SJSA1 (cell line): ENCODE measurements around the gene KCNJ9. TPM values are rescaled to one million over a fixed set of nuclear protein-coding genes. Genes with fewer than 3 reads are reported as not detected.

Experiments
- DNase-seq, 2 experiments: peaks; one replicate each; pipeline ENCODE4 v3.0.0-alpha.2; 2015 to 2020; ENCODE audit warnings: low spot score in 2 of 2, low read depth in 1 of 2
- H3K27ac ChIP-seq: fragments of 250-450 bp; sonication (Bioruptor Pico); 2 replicates; pipeline ENCODE4 v1.5.1; 2020; ENCODE audit warnings: mild to moderate bottlenecking, moderate library complexity
- H3K27me3 ChIP-seq: fragments of 250-450 bp; sonication (Bioruptor Pico); replicated peaks from 2 replicates; pipeline ENCODE4 v1.5.1; 2020; ENCODE audit warnings: mild to moderate bottlenecking, moderate library complexity
- H3K36me3 ChIP-seq: fragments of 250-450 bp; sonication (Bioruptor Pico); 2 replicates; pipeline ENCODE4 v1.5.1; 2020; ENCODE audit warnings: mild to moderate bottlenecking
- H3K4me1 ChIP-seq: fragments of 250-450 bp; sonication (Bioruptor Pico); replicated peaks from 2 replicates; pipeline ENCODE4 v1.6.1; 2021; ENCODE audit warnings: mild to moderate bottlenecking
- H3K4me3 ChIP-seq: fragments of 250-450 bp; sonication (Bioruptor Pico); 2 replicates; pipeline ENCODE4 v1.5.1; 2020; ENCODE audit warnings: mild to moderate bottlenecking
- H3K9me3 ChIP-seq: fragments of 250-450 bp; sonication (Bioruptor Pico); replicated peaks from 2 replicates; pipeline ENCODE4 v1.5.1; 2020; ENCODE audit warnings: mild to moderate bottlenecking
- total RNA-seq: library from RNA; depleted of rRNA; stranded (reverse); fragments of >200 nt; shearing (Covaris generic); gene quantifications from 2 replicates; pipeline ENCODE4 v1.2.3, GENCODE V29; 2014

The KCNJ9 gene
- total RNA-seq, 1 experiment from 2014 or later, result not detected

GRCh38 chr1:160086456-160086892 lies 5.1 kb downstream of the KCNJ9 start:
- no peak overlapping the region for H3K4me3 ChIP-seq
- no peaks in the 10 kb centered on the region; the same call in 1 of the 2 replicates for H3K9me3 ChIP-seq
- H3K36me3 ChIP-seq, result no peaks in the 10 kb centered on the region
- peaks cover 38% of the 10 kb centered on the region for H3K27me3 ChIP-seq
- H3K4me1 ChIP-seq, result peaks cover 6% of the 10 kb centered on the region
- no peak for DNase-seq
- H3K27ac ChIP-seq, result no peak overlapping the region

- H3K4me1 ChIP-seq, result peaks cover 6% of the 10 kb centered on the region
- H3K27ac ChIP-seq, result no peak overlapping the region
- H3K9me3 ChIP-seq, result no peaks in the 10 kb centered on the region; the same call in 1 of the 2 replicates
- H3K4me3 ChIP-seq, result no peak overlapping the region
- no peak for DNase-seq
- no peaks in the 10 kb centered on the region for H3K36me3 ChIP-seq
- H3K27me3 ChIP-seq, result peaks cover 31% of the 10 kb centered on the region
Observed at GRCh38 chr1:160087118-160087662, 5.9 kb downstream of the KCNJ9 start.

GRCh38 chr1:160089883-160090282 lies 8.5 kb downstream of the KCNJ9 start:
- Histone ChIP-seq H3K4me1 (no peaks in the 10 kb centered on the region), H3K9me3 (no peaks in the 10 kb centered on the region; the same call in 1 of the 2 replicates), H3K36me3 (no peaks in the 10 kb centered on the region), H3K4me3 (no peak overlapping the region), H3K27ac (no peak overlapping the region), H3K27me3 (peaks cover 6% of the 10 kb centered on the region; the same call in 1 of the 2 replicates)
- no peak for DNase-seq

- no peaks in the 10 kb centered on the region for H3K27me3 ChIP-seq
- H3K4me3 ChIP-seq, result no peak overlapping the region
- no peaks in the 10 kb centered on the region for H3K36me3 ChIP-seq
- no peaks in the 10 kb centered on the region for H3K4me1 ChIP-seq
- no peaks in the 10 kb centered on the region for H3K9me3 ChIP-seq
- DNase-seq, result no peak
- H3K27ac ChIP-seq, result no peak overlapping the region
Observed at GRCh38 chr1:160090760-160091159, 9.4 kb downstream of the KCNJ9 start.

GRCh38 chr1:160091666-160092223 lies 10.4 kb downstream of the KCNJ9 start:
- no peak overlapping the region for H3K4me3 ChIP-seq
- no peaks in the 10 kb centered on the region for H3K9me3 ChIP-seq
- H3K27ac ChIP-seq, result no peak overlapping the region
- H3K27me3 ChIP-seq, result no peaks in the 10 kb centered on the region
- H3K4me1 ChIP-seq, result no peaks in the 10 kb centered on the region
- no peaks in the 10 kb centered on the region for H3K36me3 ChIP-seq
- DNase-seq, result no peak

- H3K9me3 ChIP-seq, result no peaks in the 10 kb centered on the region
Observed at GRCh38 chr1:160092366-160093068, 11.2 kb downstream of the KCNJ9 start.

GRCh38 chr1:160093069-160093395 lies 11.7 kb downstream of the KCNJ9 start:
- Histone ChIP-seq H3K4me1 (peaks cover 6% of the 10 kb centered on the region), H3K36me3 (no peaks in the 10 kb centered on the region), H3K4me3 (no peak overlapping the region), H3K27ac (no peak overlapping the region), H3K27me3 (no peaks in the 10 kb centered on the region), H3K9me3 (no peaks in the 10 kb centered on the region)
- DNase-seq, result no peak

More at GRCh38 chr1:160092366-160093068, 11.2 kb downstream of the KCNJ9 start:
- H3K27me3 ChIP-seq, result no peaks in the 10 kb centered on the region
- no peak for DNase-seq
- H3K36me3 ChIP-seq, result no peaks in the 10 kb centered on the region
- no peak overlapping the region for H3K4me3 ChIP-seq
- peaks cover under 1% of the 10 kb centered on the region; the same call in 1 of the 2 replicates for H3K4me1 ChIP-seq
- no peak overlapping the region for H3K27ac ChIP-seq

- Histone ChIP-seq H3K27me3 (no peaks in the 10 kb centered on the region), H3K9me3 (no peaks in the 10 kb centered on the region), H3K27ac (no peak overlapping the region), H3K36me3 (no peaks in the 10 kb centered on the region), H3K4me1 (peaks cover 8% of the 10 kb centered on the region), H3K4me3 (no peak overlapping the region)
- no peak for DNase-seq
Observed at GRCh38 chr1:160093624-160094290, 12.4 kb downstream of the KCNJ9 start.

GRCh38 chr1:160094291-160094625 lies 12.9 kb downstream of the KCNJ9 start:
- H3K36me3 ChIP-seq, result no peaks in the 10 kb centered on the region
- H3K9me3 ChIP-seq, result no peaks in the 10 kb centered on the region
- H3K4me1 ChIP-seq, result peaks cover 11% of the 10 kb centered on the region
- H3K27me3 ChIP-seq, result no peaks in the 10 kb centered on the region
- no peak for DNase-seq
- no peak overlapping the region for H3K27ac ChIP-seq
- no peak overlapping the region for H3K4me3 ChIP-seq

- H3K27ac ChIP-seq, result no peak overlapping the region
- no peaks in the 10 kb centered on the region for H3K9me3 ChIP-seq
- H3K27me3 ChIP-seq, result no peaks in the 10 kb centered on the region
- no peak for DNase-seq
- peaks cover 14% of the 10 kb centered on the region for H3K4me1 ChIP-seq
- no peak overlapping the region for H3K4me3 ChIP-seq
- H3K36me3 ChIP-seq, result no peaks in the 10 kb centered on the region
Observed at GRCh38 chr1:160094806-160095205, 13.5 kb downstream of the KCNJ9 start.

- H3K27ac ChIP-seq, result no peak overlapping the region
- H3K4me3 ChIP-seq, result no peak overlapping the region
- no peaks in the 10 kb centered on the region for H3K36me3 ChIP-seq
- peaks cover 14% of the 10 kb centered on the region for H3K4me1 ChIP-seq
- H3K9me3 ChIP-seq, result no peaks in the 10 kb centered on the region
- H3K27me3 ChIP-seq, result no peaks in the 10 kb centered on the region
- no peak for DNase-seq
Observed at GRCh38 chr1:160095382-160096105, 14.2 kb downstream of the KCNJ9 start.

GRCh38 chr1:160096274-160097116 lies 15.2 kb downstream of the KCNJ9 start:
- Histone ChIP-seq H3K9me3 (no peaks in the 10 kb centered on the region), H3K27me3 (no peaks in the 10 kb centered on the region), H3K4me3 (no peak overlapping the region), H3K4me1 (peaks cover 21% of the 10 kb centered on the region), H3K36me3 (no peaks in the 10 kb centered on the region), H3K27ac (no peak overlapping the region)
- no peak for DNase-seq
